ENCODE data around the gene ZNF69.
"Not testable (repeated sequence)": the region's sequence is repeated elsewhere in the genome, so short reads cannot be mapped to it uniquely, and the experiment has no call there.

Gene ZNF69

DNA sequence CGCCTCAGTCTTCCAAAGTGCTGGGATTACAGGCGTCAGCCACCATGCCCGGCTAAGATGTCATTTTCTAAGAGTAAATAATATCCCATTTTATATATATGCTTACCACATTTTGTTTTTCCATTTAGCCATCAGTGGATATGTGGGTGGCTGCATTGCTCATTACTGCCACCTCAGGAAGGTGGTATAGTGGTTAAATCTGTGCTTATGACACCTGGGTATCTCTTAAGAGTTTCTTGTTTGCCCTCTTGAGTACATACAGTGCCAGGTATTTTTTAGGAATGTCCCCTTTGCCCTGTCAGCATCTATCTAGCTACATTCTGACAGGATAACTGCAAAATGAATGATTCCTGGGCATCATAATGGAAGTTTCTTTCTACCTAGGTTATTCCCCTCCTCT is 14.6 kb downstream of the ZNF69 start:
- DNase-seq = no peak

- DNase-seq = no peak
Observed at GRCh38 chr19:11905928-11906327, 18.3 kb downstream of the ZNF69 start.

DNA sequence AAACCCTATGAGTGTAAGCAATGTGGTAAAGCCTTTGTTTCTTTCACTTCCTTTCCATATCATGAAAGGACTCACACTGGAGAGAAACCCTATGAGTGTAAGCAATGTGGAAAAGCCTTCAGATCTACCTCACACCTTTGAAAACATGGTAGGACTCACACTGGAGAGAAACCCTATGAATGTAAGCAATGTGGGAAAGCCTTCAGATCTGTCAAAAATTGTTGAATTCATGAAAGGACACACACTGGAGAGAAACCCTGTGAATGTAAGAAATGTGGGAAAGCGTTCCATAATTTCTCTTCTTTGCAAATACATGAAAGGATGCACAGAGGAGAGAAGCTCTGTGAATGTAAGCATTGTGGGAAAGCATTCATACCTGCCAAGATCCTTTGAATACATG is 24.4 kb downstream of the ZNF69 start:
- DNase-seq = not testable (repeated sequence)

DNA sequence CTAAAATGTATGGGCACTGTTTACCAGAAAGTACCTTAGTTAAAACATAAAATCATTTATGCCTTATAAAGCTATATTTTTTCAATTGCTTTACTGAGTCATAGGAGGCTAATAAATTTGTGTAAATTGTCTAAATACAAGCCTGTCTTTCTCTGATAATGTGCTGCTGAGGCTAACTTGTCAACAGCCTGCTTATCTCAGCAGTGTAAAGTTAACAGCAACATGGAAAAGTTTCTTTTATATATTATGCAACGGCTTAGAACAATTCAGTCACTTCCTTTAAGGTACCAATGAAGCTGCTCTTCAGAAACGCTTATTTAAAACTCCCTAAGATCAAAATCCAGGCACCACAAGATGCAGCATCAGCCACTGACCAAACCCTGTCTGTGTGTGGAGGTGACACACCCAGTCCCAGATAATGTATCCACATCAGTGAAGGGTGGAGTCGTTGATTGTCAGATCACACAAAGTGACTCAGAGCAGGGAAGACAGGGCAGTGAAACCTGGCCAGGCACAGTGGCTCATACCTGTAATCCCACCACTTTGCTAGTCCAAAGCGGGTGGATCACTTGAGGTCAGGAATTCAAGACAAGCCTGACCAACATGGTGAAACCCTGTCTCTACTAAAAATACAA is 27.0 kb downstream of the ZNF69 start:
- not testable (repeated sequence) for DNase-seq

DNA sequence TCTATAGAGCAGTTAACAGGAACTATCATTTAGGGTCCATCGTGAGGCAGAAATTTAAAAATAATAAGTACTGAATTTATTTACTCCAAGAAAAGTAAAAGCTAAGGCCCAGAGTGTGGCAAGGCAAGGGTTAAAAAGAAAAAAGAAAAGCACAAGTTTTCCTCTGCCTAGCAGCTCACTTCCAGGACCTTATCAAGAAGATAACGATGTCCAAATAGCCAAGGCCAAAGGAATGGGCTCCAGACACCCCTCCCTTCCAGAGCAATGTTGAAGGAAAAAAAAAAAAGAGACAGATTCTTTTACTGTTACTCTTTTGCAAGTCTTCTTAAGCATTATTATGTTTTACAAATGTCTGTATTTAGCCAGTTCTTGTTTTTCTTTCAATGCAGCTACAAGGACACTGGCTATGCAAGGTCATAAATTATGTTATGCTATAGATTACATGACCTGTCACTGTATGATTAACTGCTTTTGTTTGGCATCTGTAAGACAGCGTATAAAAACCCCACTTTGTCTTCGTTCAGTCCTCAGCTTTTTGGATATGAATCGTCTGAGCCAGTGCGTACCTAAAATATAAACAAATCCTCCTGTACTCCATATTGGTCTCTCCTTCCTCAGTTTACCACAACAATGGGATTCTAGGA is 34.4 kb downstream of the ZNF69 start:
- DNase-seq = no peak

- DNase-seq = peak; percentile 96
Observed at GRCh38 chr19:11924886-11925650, 37.5 kb downstream of the ZNF69 start, which contains the start of gene ZNF700. ZNF700 (plus strand) TSS chr19:11925107; CDS start chr19:11925211, 104 bp downstream.

DNA sequence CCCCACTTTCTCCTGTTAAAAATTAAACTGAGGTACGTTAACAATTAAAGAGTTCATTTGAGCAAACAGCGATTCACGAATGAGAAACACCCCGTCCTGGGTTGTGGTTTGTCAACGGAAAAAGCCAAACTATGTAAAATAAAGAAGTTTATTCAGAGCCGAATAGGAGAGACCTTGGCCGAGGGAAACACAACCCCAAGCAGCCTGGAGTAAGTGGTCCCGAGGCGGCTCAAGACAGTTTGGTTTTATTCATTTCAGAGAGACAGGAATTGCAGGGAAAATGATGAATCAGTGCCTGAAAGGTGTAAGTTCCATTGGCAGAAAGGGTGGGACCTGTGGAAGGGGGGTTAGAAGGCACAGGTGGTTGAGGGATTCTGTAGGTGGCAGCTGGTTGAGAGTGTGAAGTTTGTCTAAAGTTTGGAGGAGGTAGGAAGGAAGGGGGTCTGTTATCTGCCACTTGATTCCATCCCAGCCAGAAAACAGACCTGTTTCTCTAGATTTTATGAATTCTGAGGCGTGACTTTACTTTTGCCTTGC is 38.1 kb downstream of the ZNF69 start:
- DNase-seq = not testable (repeated sequence)

DNA sequence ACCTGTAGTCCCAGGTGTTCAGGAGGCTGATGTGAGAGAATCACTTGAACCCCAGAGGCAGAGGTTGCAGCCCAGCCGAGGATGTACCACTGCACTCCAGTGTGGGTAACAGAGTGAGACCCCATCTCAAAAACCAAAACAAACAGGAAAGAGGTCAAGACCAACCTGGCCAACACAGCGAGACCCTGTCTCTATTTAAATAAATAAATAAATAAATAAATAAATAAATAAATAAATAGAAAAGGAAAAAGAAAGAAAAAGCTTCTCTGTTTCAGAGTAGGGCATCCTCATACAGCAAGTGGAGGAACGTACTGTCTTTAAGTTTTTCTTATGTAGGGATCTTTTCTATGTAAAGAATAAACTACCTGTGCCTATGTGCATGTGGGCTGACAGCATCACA is 39.6 kb downstream of the ZNF69 start:
- DNase-seq = no peak

- no peak for DNase-seq
Observed at GRCh38 chr19:11931051-11931450, 43.5 kb downstream of the ZNF69 start.

DNA sequence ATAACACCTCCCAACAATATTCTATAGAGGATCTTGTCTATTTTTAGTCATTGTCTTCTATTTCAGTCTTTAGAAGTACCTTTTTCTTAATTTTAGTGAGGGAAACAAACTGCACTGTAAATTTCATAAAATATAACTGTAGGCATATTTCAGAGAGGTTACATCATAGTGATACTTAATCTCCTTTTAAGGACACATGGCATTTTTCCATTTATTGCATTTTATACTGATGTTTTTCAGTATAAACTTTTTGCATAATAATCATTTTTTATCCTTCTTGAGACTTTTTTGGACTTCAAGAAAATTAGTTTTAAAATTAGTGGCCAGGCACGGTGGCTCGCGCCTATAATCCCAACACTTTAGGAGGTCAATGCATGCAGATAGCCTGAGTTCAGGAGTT is 43.9 kb downstream of the ZNF69 start:
- no peak for DNase-seq

GRCh38 chr19:11935829-11936228 is 48.2 kb downstream of the ZNF69 start:
- not testable (repeated sequence) for DNase-seq

DNA sequence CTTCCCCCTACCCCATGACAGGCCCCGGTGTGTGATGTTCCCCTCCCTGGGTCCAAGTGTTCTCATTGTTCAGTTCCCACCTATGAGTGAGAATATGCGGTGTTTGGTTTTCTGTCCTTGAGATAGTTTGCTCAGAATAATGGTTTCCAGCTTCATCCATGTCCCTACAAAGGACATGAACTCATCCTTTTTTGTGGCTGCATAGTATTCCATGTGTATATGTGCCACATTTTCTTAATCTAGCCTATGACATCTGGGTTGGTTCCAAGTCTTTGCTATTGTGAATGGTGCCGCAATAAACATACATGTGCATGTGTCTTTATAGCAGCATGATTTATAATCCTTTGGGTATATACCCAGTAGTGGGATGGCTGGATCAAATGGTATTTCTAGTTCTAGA is 50.8 kb downstream of the ZNF69 start:
- not testable (repeated sequence) for DNase-seq

- DNase-seq = not testable (repeated sequence)
Observed at GRCh38 chr19:11941361-11941887, 53.8 kb downstream of the ZNF69 start.

DNA sequence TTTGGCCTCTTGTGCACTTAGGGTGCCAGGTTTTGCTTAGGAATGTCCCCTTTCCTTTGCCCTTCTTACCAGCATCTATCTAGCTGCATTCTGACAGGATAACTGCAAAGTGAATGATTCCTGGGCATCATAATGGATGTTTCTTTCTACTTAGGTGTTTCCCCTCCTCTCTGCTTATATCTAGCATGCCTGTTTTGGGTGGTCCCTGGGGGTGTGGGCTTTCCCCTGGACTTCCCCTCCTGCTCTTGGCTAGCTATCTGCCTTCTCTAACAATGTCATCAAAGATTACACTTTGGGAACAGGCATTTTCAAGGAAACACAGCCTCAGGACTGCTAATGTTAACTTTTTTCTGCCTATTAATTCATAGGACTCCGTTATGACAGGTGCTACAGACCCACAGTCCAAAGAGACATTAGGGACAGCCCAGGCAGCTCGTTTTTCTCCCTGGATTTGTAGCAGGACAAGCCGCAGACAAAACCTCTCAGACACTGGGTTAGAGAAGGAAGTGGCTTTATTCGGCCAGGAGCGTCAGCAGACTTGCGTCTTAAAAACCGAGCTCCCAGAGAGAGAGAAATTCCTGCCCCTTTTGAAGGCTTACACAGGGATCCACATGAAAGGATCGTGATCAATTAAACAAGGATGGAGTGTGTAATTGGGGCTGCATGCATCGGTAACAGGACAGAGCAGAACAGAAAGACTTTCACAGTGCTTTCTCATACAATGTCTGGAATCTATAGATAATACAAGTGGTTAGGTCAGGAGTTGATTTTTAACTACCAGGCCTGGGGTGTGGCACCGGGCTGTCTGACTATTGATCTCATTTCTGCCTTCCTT is 54.6 kb downstream of the ZNF69 start:
- DNase-seq = no peak

GRCh38 chr19:11942843-11943108 is 55.2 kb downstream of the ZNF69 start:
- DNase-seq = no peak

- no peak for DNase-seq
Observed at GRCh38 chr19:11944656-11945055, 57.1 kb downstream of the ZNF69 start.

DNA sequence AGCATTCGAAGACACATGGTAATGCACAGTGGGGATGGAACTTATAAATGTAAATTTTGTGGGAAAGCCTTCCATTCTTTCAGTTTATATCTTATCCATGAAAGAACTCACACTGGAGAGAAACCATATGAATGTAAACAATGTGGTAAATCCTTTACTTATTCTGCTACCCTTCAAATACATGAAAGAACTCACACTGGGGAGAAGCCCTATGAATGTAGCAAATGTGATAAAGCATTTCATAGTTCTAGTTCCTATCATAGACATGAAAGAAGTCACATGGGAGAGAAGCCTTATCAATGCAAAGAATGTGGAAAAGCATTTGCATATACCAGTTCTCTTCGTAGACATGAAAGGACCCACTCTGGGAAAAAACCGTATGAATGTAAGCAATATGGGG is 61.1 kb downstream of the ZNF69 start:
- DNase-seq = no peak

GRCh38 chr19:11949201-11949600 is 61.6 kb downstream of the ZNF69 start:
- no peak for DNase-seq

- not testable (repeated sequence) for DNase-seq
Observed at GRCh38 chr19:11949614-11950080, 62.1 kb downstream of the ZNF69 start.

DNA sequence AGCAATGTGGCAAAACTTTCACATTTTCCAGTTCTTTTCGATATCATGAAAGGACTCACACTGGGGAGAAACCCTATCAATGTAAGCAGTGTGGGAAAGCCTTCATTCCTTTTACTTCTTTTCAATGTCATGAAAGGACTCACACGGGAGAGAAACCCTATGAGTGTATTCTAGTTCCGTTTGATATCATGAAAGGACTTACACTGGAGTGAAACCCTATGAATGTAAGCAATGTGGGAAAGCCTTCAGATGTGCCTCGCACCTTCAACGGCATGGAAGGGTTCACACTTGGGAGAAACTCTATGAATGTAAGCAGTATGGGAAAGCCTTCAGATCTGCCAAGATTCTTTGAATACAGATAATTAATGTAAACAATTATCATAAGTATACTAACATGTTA is 62.7 kb downstream of the ZNF69 start:
- DNase-seq = no peak
